ENCODE measurements around the gene IQSEC1.

Gene IQSEC1

DNA sequence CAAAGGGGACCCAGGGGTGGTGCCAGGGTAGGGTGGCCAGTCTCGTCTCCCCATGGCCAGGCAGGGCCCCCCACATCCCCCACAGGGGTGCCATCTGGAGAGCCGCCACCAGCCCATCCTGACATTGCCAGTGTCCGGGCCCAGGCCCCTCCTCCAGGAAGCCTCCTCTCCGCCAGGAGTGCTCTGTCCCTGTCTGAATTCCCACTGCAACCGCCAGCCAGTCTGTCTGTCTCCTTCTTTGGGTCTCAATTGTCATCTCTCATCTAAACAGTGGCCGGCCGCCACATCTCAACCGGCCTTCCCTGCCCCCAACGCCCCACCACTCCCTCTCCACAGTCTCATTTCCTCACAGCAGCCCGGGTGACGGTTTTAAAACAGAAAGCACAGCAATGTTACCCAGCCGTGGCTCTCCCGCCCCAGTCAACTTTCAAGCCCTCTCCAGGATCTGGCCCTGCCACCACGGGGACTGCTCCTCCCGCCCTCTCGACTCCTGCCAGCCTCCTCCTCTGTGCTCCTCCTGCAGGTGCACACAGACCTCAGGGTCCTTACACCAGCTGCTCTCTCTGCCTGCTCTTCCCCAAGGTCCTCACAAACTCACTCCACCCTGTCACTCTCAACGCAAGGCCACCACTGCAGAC lies 57.0 kb downstream of the IQSEC1 start:
- Histone ChIP-seq H3K27ac (ENCODE audit: low read depth in 2 of 2, low read length in 2 of 2) (peak overlapping the region; percentile 78 to 93), H3K36me3 (ENCODE audit: control insufficient read depth in 2 of 2, insufficient read depth in 2 of 2, low read length in 2 of 2) (no peaks in the 10 kb centered on the region), H3K4me1 (ENCODE audit: control insufficient read depth in 2 of 2, insufficient read depth in 2 of 2, low read length in 2 of 2) (peaks cover 44 to 47% of the 10 kb centered on the region in 2 donors), H3K9me3 (ENCODE audit: control insufficient read depth in 2 of 2, low read length in 2 of 2) (no peaks in the 10 kb centered on the region), H3K9ac (ENCODE audit: low read depth in 1 of 2, low read length in 2 of 2) (peak overlapping the region; percentile 58 to 60), H3K27me3 (ENCODE audit: control insufficient read depth in 2 of 2, insufficient read depth in 2 of 2, low read length in 2 of 2) (no peaks in the 10 kb centered on the region), H3K4me3 (ENCODE audit: low read length in 2 of 2) (peak overlapping the region; percentile 40 to 59)

DNA sequence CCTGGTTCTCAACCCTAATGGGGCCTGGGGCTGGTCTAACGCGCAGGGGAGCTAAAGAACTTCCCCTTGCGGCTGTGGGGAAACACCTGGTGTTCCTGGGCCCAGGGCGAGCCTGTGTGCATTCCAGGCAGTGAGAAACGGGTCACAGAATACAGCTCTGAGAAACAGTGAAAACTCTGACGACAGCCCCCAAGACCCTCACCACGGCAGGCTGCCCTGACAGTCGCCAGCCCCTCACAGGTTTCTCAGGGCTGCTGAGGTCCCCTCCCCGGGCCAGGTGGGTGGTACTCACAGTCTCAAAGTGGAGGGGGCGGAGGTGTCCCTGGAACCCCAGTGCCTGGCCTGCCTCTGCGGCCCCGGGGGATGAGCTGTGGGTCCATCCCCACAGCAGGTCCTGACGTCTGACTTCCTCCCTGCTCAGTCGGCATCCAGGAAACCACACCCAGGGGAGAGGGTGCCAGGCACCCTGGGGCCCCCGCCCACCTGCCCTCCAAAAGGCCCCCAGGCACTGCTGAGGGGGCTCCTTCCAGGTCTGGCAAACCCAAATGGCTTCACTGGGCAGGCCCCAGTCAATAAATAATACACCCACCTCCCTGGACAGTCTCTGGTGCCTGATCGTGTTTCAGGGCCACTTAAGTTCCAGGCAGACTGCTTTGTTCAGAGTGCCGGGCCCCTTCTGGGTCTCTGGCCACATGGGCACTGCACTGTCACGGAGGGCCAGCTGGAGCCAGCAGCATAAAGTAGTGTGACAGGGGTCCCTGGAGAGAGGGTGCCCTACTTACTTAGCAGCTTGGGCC lies 57.7 kb downstream of the IQSEC1 start:
- Histone ChIP-seq H3K27me3 (ENCODE audit: control insufficient read depth in 2 of 2, insufficient read depth in 2 of 2, low read length in 2 of 2) (no peaks in the 10 kb centered on the region), H3K9me3 (ENCODE audit: control insufficient read depth in 2 of 2, low read length in 2 of 2) (no peaks in the 10 kb centered on the region), H3K36me3 (ENCODE audit: control insufficient read depth in 2 of 2, insufficient read depth in 2 of 2, low read length in 2 of 2) (no peaks in the 10 kb centered on the region), H3K4me3 (ENCODE audit: low read length in 2 of 2) (peak overlapping the region; percentile 40 to 59), H3K27ac (ENCODE audit: low read depth in 2 of 2, low read length in 2 of 2) (peak overlapping the region; percentile 78 to 93), H3K4me1 (ENCODE audit: control insufficient read depth in 2 of 2, insufficient read depth in 2 of 2, low read length in 2 of 2) (peaks cover 45 to 50% of the 10 kb centered on the region in 2 donors), H3K9ac (ENCODE audit: low read depth in 1 of 2, low read length in 2 of 2) (peak overlapping the region; percentile 58 to 60)

DNA sequence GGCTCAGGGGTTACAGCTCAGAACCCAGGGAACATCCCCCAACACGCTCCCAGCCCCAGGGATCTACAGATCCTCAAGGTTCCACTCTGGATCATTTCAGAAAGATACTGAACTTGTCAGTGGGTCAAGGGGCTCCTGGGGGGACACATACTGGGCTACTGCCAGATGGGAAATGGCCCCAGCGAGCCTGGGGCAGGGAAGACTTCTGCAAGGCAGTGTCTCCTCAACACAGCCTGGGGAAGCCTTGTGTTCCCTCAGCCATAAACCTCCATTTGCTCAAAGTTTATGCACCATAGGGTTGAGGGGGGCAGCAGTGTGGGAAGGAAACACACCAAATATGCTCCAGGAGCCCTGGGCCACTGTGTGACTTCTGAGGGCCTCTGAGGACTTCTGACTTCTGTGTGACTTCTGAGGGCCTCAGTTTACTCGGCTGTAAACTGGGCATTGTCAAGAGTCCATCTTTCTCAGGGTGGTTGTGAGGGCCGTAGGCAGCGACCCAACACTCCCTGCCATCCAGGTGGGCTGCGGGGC lies 58.4 kb downstream of the IQSEC1 start:
- Histone ChIP-seq H3K9me3 (ENCODE audit: control insufficient read depth in 2 of 2, low read length in 2 of 2) (no peaks in the 10 kb centered on the region), H3K4me1 (ENCODE audit: control insufficient read depth in 2 of 2, insufficient read depth in 2 of 2, low read length in 2 of 2) (peaks cover 46 to 55% of the 10 kb centered on the region in 2 donors), H3K27me3 (ENCODE audit: control insufficient read depth in 2 of 2, insufficient read depth in 2 of 2, low read length in 2 of 2) (no peaks in the 10 kb centered on the region), H3K27ac (ENCODE audit: low read depth in 2 of 2, low read length in 2 of 2) (peak overlapping the region; percentile 78 to 93), H3K9ac (ENCODE audit: low read depth in 1 of 2, low read length in 2 of 2) (peak overlapping the region; percentile 58 to 60), H3K4me3 (ENCODE audit: low read length in 2 of 2) (peak overlapping the region in 1 of 2 donors; percentile 59), H3K36me3 (ENCODE audit: control insufficient read depth in 2 of 2, insufficient read depth in 2 of 2, low read length in 2 of 2) (no peaks in the 10 kb centered on the region)

DNA sequence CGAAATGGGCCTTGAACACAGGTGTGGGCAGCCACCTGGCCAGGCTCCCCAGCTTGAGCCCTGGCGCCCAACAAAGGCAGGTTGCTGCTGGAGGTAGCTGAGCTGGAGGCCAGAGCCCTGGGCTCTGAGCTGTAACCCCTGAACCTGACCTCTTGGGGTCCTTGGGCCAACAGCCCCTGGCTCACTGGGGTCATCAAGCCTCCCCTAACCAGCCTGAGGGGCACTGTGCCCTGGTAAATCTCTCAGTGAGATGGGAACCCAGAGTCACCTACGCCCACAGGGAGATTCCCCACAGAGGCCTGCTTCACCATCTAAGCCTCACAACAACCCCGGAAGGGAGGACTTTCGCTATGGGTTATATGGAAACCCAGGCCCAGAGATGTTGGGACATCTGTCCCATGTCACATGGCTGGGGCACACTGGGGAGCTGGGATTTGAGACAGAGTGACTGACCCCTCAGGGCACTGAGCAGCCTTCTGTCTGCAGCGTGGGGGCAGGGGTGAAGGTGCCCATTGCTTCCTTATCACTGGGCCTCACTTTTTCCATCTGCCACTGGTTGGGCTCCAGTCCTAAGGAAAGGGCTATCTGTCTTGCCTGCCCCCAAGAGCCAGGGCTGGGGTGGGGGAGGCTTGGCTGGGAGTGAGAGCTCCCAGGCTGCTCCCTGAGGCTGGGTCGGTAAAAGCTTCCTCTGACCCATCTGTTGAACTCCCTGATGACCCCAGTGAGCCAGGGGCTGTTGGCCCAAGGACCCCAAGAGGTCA lies 59.1 kb downstream of the IQSEC1 start:
- Histone ChIP-seq H3K36me3 (ENCODE audit: control insufficient read depth in 2 of 2, insufficient read depth in 2 of 2, low read length in 2 of 2) (no peaks in the 10 kb centered on the region), H3K4me1 (ENCODE audit: control insufficient read depth in 2 of 2, insufficient read depth in 2 of 2, low read length in 2 of 2) (peaks cover 49 to 59% of the 10 kb centered on the region in 2 donors), H3K9ac (ENCODE audit: low read depth in 1 of 2, low read length in 2 of 2) (peak overlapping the region; percentile 17 to 22), H3K27me3 (ENCODE audit: control insufficient read depth in 2 of 2, insufficient read depth in 2 of 2, low read length in 2 of 2) (no peaks in the 10 kb centered on the region), H3K4me3 (ENCODE audit: low read length in 2 of 2) (peak overlapping the region in 1 of 2 donors; percentile 59), H3K27ac (ENCODE audit: low read depth in 2 of 2, low read length in 2 of 2) (peak overlapping the region; percentile 78 to 93), H3K9me3 (ENCODE audit: control insufficient read depth in 2 of 2, low read length in 2 of 2) (no peaks in the 10 kb centered on the region)

DNA sequence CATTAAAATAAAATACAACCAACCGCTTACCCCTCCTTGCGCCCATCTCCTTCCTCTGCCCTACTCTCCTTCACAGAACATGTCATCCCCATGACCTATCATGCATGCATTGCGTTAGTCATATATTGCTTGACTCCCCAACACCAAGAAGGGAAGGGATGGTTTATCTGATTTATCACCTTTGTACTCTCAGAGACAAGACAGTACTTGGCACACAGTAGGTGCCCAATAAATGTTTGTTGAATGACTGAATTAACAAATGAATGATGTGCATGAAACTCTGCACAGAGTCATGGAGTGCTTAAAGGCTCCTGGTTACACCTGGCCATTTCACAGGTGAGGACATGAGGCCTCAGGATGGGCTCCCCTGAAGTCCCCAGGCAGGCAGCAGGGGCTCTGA lies 59.7 kb downstream of the IQSEC1 start:
- peaks cover 55 to 61% of the 10 kb centered on the region in 2 donors for H3K4me1 ChIP-seq (ENCODE audit: control insufficient read depth in 2 of 2, insufficient read depth in 2 of 2, low read length in 2 of 2)
- no peaks in the 10 kb centered on the region for H3K36me3 ChIP-seq (ENCODE audit: control insufficient read depth in 2 of 2, insufficient read depth in 2 of 2, low read length in 2 of 2)
- H3K4me3 ChIP-seq (ENCODE audit: low read length in 2 of 2), result peak overlapping the region in 1 of 2 donors; percentile 37
- peak overlapping the region in 1 of 2 donors; percentile 17 for H3K9ac ChIP-seq (ENCODE audit: low read depth in 1 of 2, low read length in 2 of 2)
- peak overlapping the region; percentile 78 to 93 for H3K27ac ChIP-seq (ENCODE audit: low read depth in 2 of 2, low read length in 2 of 2)
- H3K27me3 ChIP-seq (ENCODE audit: control insufficient read depth in 2 of 2, insufficient read depth in 2 of 2, low read length in 2 of 2), result no peaks in the 10 kb centered on the region
- H3K9me3 ChIP-seq (ENCODE audit: control insufficient read depth in 2 of 2, low read length in 2 of 2), result no peaks in the 10 kb centered on the region

DNA sequence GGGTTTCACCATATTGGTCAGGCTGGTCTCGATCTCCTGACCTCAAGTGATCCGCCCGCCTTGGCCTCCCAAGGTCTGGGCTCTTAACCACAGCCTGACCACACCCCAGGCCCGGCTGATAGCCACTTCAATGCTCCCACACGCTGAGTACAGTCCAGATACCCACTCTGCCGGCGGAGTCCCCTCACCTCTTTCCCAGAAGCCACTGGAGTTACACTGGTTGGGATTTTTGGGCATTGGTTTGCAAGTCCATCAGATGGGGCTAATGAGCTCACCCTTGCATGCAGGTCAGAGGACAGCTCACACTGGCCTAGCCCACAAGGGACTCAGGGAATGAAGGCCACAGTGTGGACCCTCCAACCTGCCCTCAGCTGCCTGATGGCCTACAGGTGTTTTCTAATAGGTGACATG lies 60.1 kb downstream of the IQSEC1 start:
- Histone ChIP-seq H3K27ac (ENCODE audit: low read depth in 2 of 2, low read length in 2 of 2) (peak overlapping the region; percentile 56 to 93), H3K4me3 (ENCODE audit: low read length in 2 of 2) (peak overlapping the region in 1 of 2 donors; percentile 37), H3K36me3 (ENCODE audit: control insufficient read depth in 2 of 2, insufficient read depth in 2 of 2, low read length in 2 of 2) (no peaks in the 10 kb centered on the region), H3K9ac (ENCODE audit: low read depth in 1 of 2, low read length in 2 of 2) (peak overlapping the region in 1 of 2 donors; percentile 9), H3K9me3 (ENCODE audit: control insufficient read depth in 2 of 2, low read length in 2 of 2) (no peaks in the 10 kb centered on the region), H3K27me3 (ENCODE audit: control insufficient read depth in 2 of 2, insufficient read depth in 2 of 2, low read length in 2 of 2) (no peaks in the 10 kb centered on the region), H3K4me1 (ENCODE audit: control insufficient read depth in 2 of 2, insufficient read depth in 2 of 2, low read length in 2 of 2) (peaks cover 59 to 61% of the 10 kb centered on the region in 2 donors)

DNA sequence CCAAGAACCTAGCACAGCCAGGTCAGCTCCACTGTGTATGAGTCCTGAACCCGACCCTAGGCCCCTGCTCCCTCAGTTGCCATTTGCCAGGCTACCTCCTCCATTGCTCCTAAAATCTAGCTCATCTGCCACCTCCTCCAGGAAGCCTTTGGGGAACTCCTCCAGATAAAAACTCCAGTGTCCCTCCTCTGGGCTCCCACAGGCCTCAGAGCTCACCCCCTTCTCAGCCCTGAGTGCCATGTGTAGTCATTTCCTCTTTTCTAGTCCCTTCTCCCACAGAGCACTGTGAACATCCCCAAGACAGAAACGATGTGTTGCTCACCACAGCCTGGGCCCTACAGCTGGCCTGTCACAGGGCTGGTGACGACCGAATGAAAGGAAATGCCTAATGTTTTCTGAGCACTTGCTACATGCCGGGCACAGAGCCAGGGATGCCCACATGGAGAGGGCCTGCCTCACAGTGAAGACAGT lies 61.0 kb downstream of the IQSEC1 start:
- H3K27me3 ChIP-seq (ENCODE audit: control insufficient read depth in 2 of 2, insufficient read depth in 2 of 2, low read length in 2 of 2), result no peaks in the 10 kb centered on the region
- no peaks in the 10 kb centered on the region for H3K36me3 ChIP-seq (ENCODE audit: control insufficient read depth in 2 of 2, insufficient read depth in 2 of 2, low read length in 2 of 2)
- no peaks in the 10 kb centered on the region for H3K9me3 ChIP-seq (ENCODE audit: control insufficient read depth in 2 of 2, low read length in 2 of 2)
- H3K4me1 ChIP-seq (ENCODE audit: control insufficient read depth in 2 of 2, insufficient read depth in 2 of 2, low read length in 2 of 2), result peaks cover 57 to 60% of the 10 kb centered on the region in 2 donors
- peak overlapping the region; percentile 78 to 93 for H3K27ac ChIP-seq (ENCODE audit: low read depth in 2 of 2, low read length in 2 of 2)
- peak overlapping the region in 1 of 2 donors; percentile 60 for H3K9ac ChIP-seq (ENCODE audit: low read depth in 1 of 2, low read length in 2 of 2)
- no peak overlapping the region for H3K4me3 ChIP-seq (ENCODE audit: low read length in 2 of 2)

DNA sequence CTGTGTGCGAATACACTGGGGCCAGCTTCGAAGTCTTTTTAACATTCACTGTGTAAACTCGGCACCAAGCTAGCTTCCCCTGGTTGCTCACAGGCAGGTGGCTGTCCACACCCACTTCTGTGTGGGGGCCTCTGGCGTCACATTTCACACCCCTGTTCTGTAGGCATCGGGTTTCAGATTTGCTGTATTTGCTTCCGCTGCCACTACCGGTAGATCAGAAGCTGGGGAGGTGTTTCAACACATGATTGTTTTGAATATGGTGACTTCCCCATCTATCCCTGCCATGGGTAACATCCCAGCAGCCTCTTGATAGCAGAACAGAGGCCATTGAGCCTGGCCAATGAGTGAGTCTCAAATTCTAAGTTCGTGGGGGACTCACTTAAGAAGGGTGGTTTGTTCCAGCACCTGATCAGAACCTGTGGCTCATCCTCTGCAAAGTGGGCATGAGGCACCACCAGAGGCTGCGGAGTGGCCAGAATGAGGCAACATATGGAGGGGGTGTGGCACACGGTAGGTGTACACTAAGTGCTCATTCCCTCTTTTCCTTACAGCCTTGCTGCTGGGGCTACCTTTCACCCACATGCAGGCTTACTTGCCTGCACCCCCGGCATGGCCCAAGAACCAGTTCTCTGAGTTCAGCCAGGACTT lies 61.5 kb downstream of the IQSEC1 start:
- peaks cover 56 to 57% of the 10 kb centered on the region in 2 donors for H3K4me1 ChIP-seq (ENCODE audit: control insufficient read depth in 2 of 2, insufficient read depth in 2 of 2, low read length in 2 of 2)
- H3K4me3 ChIP-seq (ENCODE audit: low read length in 2 of 2), result no peak overlapping the region
- no peaks in the 10 kb centered on the region for H3K9me3 ChIP-seq (ENCODE audit: control insufficient read depth in 2 of 2, low read length in 2 of 2)
- no peaks in the 10 kb centered on the region for H3K36me3 ChIP-seq (ENCODE audit: control insufficient read depth in 2 of 2, insufficient read depth in 2 of 2, low read length in 2 of 2)
- no peaks in the 10 kb centered on the region for H3K27me3 ChIP-seq (ENCODE audit: control insufficient read depth in 2 of 2, insufficient read depth in 2 of 2, low read length in 2 of 2)
- H3K9ac ChIP-seq (ENCODE audit: low read depth in 1 of 2, low read length in 2 of 2), result peak overlapping the region in 1 of 2 donors; percentile 60
- peak overlapping the region; percentile 78 to 93 for H3K27ac ChIP-seq (ENCODE audit: low read depth in 2 of 2, low read length in 2 of 2)

DNA sequence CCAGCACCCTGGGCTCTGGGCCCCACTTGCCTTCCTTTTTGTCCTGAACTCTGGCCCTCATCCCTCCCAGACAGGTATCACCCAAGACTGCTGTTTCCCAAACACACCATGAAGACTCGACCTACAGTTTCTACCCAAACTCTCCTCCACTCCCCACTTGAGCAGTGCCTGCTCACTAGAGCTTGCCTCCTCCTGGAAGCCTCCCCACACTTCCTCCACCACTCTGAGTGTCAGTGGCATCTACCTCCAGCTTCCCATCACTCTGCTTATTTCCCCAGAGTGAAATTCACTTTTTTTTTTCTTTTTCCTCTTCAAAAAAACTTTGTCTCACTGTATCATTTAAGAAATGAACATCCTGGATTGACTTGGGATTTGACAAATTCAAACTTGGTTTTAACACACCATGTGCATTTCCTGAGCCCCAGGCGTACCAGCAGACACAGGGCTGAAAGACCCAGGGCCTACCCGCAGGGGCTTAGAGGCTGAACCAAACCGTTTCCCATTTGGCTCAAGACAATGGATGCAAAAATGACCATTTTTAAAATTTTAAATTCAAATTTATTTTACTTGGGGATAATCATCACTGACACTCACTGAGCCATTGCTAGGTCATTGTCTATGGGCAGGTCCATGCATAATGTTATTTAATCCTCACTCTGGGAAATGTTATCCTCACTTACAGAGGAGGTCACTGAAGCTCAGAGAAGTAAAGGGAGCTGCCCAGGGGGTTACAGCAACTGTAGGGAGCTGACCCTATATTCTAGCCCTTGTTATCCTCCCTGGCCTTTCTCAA lies 62.3 kb downstream of the IQSEC1 start:
- peaks cover 49 to 57% of the 10 kb centered on the region in 2 donors for H3K4me1 ChIP-seq (ENCODE audit: control insufficient read depth in 2 of 2, insufficient read depth in 2 of 2, low read length in 2 of 2)
- no peaks in the 10 kb centered on the region for H3K27me3 ChIP-seq (ENCODE audit: control insufficient read depth in 2 of 2, insufficient read depth in 2 of 2, low read length in 2 of 2)
- H3K9ac ChIP-seq (ENCODE audit: low read depth in 1 of 2, low read length in 2 of 2), result peak overlapping the region in 1 of 2 donors; percentile 27
- no peaks in the 10 kb centered on the region for H3K36me3 ChIP-seq (ENCODE audit: control insufficient read depth in 2 of 2, insufficient read depth in 2 of 2, low read length in 2 of 2)
- no peak overlapping the region for H3K4me3 ChIP-seq (ENCODE audit: low read length in 2 of 2)
- peak overlapping the region; percentile 78 to 93 for H3K27ac ChIP-seq (ENCODE audit: low read depth in 2 of 2, low read length in 2 of 2)
- H3K9me3 ChIP-seq (ENCODE audit: control insufficient read depth in 2 of 2, low read length in 2 of 2), result no peaks in the 10 kb centered on the region
